NCI-H345 treated with DMSO at 0.1 percent for 48 hours (cell line): Measurements from ENCODE around the gene TPX2.
A peak's percentile ranks its signal among the peaks of the same experiment; 100 is the strongest.

Source experiments
- DNase-seq: peaks from one replicate; lab custom pipeline; 2025; ENCODE audit not compliant: unreplicated experiment; lab: John Stamatoyannopoulos, UW

The TPX2 gene

GRCh38 chr20:31848088-31848999 lies 109.3 kb downstream of the TPX2 start:
- DNase-seq: no peak

- peak; percentile 63 for DNase-seq
Measured at GRCh38 chr20:31849306-31849930, 110.3 kb downstream of the TPX2 start.
